Measurements from ENCODE around the gene KRTAP20-2. TPM values are rescaled to one million over a fixed set of nuclear protein-coding genes. Genes with fewer than 3 reads are reported as not detected.

KRTAP20-2 gene
- total RNA-seq, 1 donor from 2014 or later = not detected

GRCh38 chr21:30629200-30629599 lies 5.8 kb upstream of the KRTAP20-2 start:
- CTCF ChIA-PET = no interaction called here
- no peaks in the 10 kb centered on the region for H3K36me3 Mint-ChIP-seq (ENCODE audit: low read depth)
- intact Hi-C loops (cut with micrococcal nuclease) = loop anchor here (10.0 kb wide), 1 partner anchor 66 kb away; no protein-coding TSS in a partner anchor
- POLR2A ChIA-PET = no interaction called here
- ATAC-seq (ENCODE audit: low read depth) (no peak), DNase-seq (no peak)
- no peak overlapping the region for H3K4me3 Mint-ChIP-seq
- no peaks in the 10 kb centered on the region for H3K27me3 Mint-ChIP-seq
- no peak overlapping the region for H3K27ac Mint-ChIP-seq
- TF ChIP-seq CTCF (IDR thresholded peaks at IDR 0.05) = no peak
- peaks cover 8% of the 10 kb centered on the region for H3K9me3 Mint-ChIP-seq
- H3K4me1 Mint-ChIP-seq = no peaks in the 10 kb centered on the region

GRCh38 chr21:30638686-30639085 lies 3.7 kb downstream of the KRTAP20-2 start:
- no peak for ATAC-seq (ENCODE audit: low read depth)

GRCh38 chr21:30642564-30642963 lies 7.6 kb downstream of the KRTAP20-2 start, which contains the start of gene KRTAP20-3:
Gene KRTAP20-3 (plus strand): TSS chr21:30642864.
- ChIA-PET POLR2A (no interaction called here), CTCF (no interaction called here)
- intact Hi-C loops (cut with micrococcal nuclease) = no loop called here
- Mint-ChIP-seq H3K27me3 (no peaks in the 10 kb centered on the region), H3K4me3 (no peak within 1 kb of the TSS), H3K9me3 (peaks cover 9% of the 10 kb centered on the region), H3K4me1 (no peaks in the 10 kb centered on the region), H3K36me3 (ENCODE audit: low read depth) (no peaks in the 10 kb centered on the region), H3K27ac (no peak within 1 kb of the TSS)
- no peak for DNase-seq
- no peak for ATAC-seq (ENCODE audit: low read depth)
- TF ChIP-seq CTCF (IDR thresholded peaks at IDR 0.05) = no peak

More at GRCh38 chr21:30638686-30639085, 3.7 kb downstream of the KRTAP20-2 start:
- Mint-ChIP-seq H3K27ac (no peak overlapping the region), H3K9me3 (peaks cover 5% of the 10 kb centered on the region), H3K4me3 (no peak overlapping the region), H3K36me3 (ENCODE audit: low read depth) (no peaks in the 10 kb centered on the region), H3K27me3 (no peaks in the 10 kb centered on the region), H3K4me1 (no peaks in the 10 kb centered on the region)
- POLR2A ChIA-PET = no interaction called here
- TF ChIP-seq CTCF (IDR thresholded peaks at IDR 0.05) = no peak
- CTCF ChIA-PET = no interaction called here
- intact Hi-C loops (cut with micrococcal nuclease) = no loop called here
- DNase-seq = no peak

- Mint-ChIP-seq H3K27ac (no peak overlapping the region), H3K4me1 (no peaks in the 10 kb centered on the region), H3K36me3 (ENCODE audit: low read depth) (no peaks in the 10 kb centered on the region), H3K4me3 (no peak overlapping the region), H3K9me3 (peaks cover 9% of the 10 kb centered on the region), H3K27me3 (no peaks in the 10 kb centered on the region)
- intact Hi-C loops (cut with micrococcal nuclease) = no loop called here
- POLR2A ChIA-PET = no interaction called here
- ATAC-seq (ENCODE audit: low read depth) = no peak
- DNase-seq = no peak
- CTCF ChIA-PET = no interaction called here
- no peak for TF ChIP-seq CTCF (IDR thresholded peaks at IDR 0.05)
These were observed 12.0 kb downstream of the KRTAP20-2 start for GRCh38 chr21:30646904-30647414.

GRCh38 chr21:30652891-30653290 lies 17.9 kb downstream of the KRTAP20-2 start:
- no peak overlapping the region for H3K27ac Mint-ChIP-seq
- DNase-seq (no peak), ATAC-seq (ENCODE audit: low read depth) (no peak)
- H3K36me3 Mint-ChIP-seq (ENCODE audit: low read depth) = no peaks in the 10 kb centered on the region
- no peaks in the 10 kb centered on the region for H3K4me1 Mint-ChIP-seq
- ChIA-PET CTCF (no interaction called here), POLR2A (no interaction called here)
- peaks cover 6% of the 10 kb centered on the region for H3K9me3 Mint-ChIP-seq
- TF ChIP-seq CTCF (IDR thresholded peaks at IDR 0.05) = no peak
- H3K4me3 Mint-ChIP-seq = no peak overlapping the region
- H3K27me3 Mint-ChIP-seq = no peaks in the 10 kb centered on the region
- intact Hi-C loops (cut with micrococcal nuclease) = no loop called here

Measured in activated B cell treated with CpG ODN at 0.5 μM for 24 hours (primary cell).